GM19397 (cell line): ENCODE measurements around the gene PIK3R5.
A peak's percentile ranks its signal among the peaks of the same experiment; 100 is the strongest.

Source experiments
- ATAC-seq: cut with Tn5 transposase; IDR thresholded peaks from one replicate; pipeline ENCODE4 v1.9.1; 2021; ENCODE audit warnings: mild to moderate bottlenecking, moderate library complexity; ENCODE audit not compliant: unreplicated experiment

Gene PIK3R5

GRCh38 chr17:8900626-8901585 is 64.6 kb downstream of the PIK3R5 start:
- ATAC-seq = peak; percentile 51

GRCh38 chr17:8900207-8900606 is 65.3 kb downstream of the PIK3R5 start:
- no peak for ATAC-seq

DNA sequence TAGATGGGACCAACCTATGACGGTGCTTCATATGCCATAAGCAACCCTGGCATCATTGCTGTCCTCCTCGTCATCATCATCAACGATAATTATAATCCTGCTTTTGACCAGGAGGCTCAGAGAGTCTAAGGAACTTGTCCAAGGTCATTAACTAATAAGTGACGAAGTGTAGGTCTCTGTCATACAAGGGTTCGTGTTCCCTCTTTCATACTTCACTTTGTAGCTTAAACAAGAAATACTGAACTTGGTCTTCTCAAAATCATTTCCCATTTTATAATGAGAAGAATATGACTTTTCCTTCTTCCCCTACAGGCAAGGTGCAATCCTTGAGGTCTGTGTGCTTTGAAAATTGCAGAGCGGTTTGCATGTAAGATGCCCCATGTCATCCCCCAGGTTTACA is 66.9 kb downstream of the PIK3R5 start:
- ATAC-seq = no peak

- no peak for ATAC-seq
Observed at GRCh38 chr17:8898126-8898525, 67.4 kb downstream of the PIK3R5 start.

DNA sequence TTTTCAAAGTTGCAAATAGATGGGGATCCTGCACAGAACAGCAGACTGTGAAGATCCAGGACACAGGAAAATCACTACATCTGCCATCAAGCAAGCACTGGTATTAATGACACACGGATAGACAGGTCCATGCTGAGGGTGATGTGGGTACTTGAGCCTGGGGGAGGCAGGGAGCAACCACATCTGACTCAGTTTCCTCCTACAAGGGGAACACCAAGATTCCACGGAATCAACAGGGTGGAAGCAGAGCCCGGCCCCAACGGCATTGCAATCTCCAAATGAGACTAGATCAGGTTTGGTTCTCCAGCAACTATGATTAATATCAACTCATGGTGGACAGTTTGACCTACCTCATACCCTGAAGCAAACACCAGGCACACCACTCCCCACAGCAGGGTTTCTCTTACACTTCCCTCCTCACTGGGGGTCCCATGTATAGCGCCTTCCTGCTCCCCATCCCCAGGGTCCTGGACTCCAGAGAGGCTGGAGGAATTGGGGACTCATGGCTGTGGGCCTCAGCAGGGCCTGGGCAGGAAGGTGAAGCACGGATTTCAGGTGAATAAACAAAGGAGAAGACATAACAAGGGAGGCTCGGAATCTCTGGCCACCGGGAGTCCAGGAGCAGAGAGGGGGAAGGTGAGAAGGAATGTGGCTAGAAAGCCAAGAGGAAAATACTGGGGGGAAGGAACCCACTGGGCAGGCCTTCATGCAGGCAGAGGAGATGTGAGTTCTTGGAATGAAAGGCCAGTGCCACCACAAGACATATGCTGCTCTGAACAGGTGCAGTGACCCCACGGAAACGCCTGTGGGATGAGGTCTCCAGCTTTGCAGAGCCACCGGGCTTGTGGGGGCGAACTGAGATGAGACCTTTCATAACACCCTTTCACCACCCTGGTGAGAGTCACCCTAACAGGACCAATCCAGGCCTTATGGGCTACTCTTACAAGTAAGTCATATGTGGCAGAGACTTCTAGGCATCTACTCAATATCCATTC is 68.6 kb downstream of the PIK3R5 start:
- no peak for ATAC-seq

DNA sequence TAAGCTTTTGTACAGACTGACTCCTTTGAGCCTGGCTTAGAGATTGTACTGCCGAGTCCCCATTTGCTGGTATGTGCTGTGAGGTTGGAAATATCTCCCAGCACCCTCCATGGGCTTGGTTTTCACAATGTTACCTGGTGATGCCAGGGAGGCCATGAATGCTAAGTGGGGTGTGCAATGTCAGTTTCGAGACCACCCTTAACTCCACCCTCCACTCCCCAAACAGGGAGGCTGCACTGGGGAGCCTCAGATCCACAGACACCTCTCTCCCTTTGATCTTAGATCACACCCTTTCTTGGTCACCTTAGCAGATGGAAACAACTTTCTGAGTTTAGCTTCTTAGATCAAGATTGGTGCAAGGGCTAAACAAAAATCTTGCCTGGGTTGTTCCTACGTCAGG is 69.4 kb downstream of the PIK3R5 start:
- no peak for ATAC-seq

DNA sequence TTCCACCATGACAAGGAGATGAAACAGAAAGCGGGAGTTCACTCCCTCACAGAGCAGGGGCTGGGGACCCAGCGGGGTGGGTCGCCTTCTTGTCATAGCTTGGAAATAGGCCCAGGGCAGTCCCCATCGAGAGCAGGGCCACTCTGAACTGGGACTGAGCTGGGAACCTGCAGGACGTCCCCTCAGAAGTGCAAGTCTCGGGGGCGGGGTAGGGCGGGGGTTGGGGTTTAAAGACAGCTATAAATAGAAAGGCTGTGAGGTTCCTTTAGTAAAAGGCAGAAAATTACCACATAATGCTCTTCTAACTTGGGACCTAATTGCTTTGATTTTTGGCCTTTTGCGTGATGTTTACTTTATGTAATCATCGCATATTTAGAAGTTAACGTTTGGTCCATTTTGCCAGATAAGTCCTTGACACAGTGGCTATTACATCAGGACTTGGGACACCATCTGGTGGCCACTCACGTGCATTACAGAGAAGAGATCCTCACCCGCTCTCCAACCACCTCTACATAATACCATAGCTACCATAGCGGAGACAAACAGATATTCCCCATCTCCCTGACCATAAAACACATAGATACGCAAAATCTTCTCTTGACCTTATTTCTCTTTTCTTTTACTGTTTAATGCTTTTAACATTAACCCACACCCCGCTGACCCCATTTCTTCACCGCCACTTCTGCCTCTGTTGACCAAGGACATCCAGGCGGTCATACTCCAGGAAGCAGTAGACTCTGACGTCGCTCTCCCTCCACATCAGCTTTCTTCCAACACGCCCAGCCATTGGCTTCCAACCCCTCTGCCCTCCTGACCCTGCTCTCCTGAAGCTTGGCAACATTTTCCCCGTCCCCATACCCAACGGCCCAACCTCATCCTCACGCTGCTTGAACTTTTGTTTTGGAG is 70.6 kb downstream of the PIK3R5 start:
- no peak for ATAC-seq

- ATAC-seq = no peak
Observed at GRCh38 chr17:8894202-8894671, 71.3 kb downstream of the PIK3R5 start.

DNA sequence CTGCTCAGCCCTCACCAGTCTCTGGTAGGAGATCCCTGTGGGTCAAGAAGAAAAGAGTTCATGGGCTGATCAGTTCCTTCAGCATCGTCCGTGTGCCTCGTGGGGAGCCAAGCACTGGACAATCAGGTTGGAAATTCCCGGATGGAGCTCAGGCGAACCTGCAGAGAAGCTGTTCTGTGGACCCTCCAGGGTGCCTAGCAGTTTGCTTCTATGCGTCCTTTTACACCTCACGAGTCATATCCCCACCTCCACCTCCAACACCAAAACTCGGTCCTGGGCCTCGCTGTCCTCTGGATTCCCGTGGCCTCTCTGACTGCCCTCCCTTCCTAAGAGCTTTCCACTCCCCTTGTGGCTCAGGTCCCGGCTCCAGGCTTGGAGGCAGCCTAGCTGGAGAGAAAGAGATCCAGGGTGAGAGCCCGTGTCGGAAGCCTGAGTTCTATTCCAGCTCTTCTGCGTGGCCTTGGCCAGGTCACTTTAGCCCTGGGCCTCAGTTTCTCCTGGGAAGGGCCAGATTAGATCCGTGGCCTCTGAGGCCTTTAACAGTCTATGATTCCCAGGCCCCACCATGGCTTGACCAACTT is 71.8 kb downstream of the PIK3R5 start:
- no peak for ATAC-seq

DNA sequence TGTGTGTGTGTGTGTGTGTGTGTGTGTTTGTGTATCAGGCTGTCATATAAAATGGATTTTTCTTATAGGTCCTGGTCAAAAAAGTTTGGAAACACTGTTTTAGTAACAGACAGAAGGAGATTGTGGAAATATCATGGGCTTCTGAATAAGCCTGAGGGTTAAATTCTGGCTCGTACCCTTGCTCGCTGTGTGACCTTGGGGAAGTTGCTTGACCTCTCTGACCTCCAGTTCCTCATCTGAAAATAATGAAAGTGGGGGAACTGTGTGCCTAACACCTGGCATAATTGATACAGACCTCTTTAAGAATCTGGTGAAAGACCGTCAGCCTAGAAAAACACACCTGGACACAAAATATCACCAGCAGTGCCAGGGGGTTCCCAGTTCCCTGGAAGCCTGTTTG is 72.4 kb downstream of the PIK3R5 start:
- ATAC-seq = no peak

- no peak for ATAC-seq
Observed at GRCh38 chr17:8892338-8892690, 73.2 kb downstream of the PIK3R5 start.

GRCh38 chr17:8890671-8891070 is 74.8 kb downstream of the PIK3R5 start:
- ATAC-seq = no peak

DNA sequence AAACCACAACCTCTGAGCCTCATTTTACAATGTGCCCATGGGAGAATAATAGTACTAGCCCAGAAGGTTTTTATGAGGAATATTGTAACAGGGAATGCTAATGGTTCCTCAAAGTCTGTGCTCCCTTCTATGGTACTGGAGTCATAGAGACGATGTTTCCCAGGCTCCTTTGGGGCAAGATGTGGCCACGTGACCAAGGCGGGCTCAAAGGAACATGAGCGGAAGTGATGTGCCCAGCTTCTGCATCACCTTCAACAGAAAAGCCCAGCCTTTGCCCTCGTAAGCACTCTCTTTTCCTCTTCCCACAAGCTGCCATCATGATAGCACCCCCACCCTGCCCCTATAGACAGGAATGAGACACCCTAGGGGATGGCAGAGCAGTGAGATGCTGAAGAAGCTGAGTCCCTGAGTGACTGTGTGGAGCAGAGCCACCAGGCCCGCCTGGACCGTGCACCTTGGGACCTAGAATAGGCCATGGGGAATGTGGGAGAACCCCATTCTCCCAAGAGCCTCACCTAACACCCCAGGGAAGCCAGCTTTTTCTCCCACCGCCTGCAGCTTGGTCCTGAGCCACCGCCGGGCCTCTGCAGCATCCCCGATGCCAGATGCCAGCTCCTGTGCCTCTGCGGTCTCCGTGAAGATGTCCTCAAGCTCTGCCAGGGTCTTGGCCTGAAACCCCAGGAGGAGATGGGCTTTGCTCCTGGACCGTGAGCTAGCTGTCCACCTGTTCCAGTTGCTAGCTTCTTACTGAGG is 75.9 kb downstream of the PIK3R5 start:
- no peak for ATAC-seq

DNA sequence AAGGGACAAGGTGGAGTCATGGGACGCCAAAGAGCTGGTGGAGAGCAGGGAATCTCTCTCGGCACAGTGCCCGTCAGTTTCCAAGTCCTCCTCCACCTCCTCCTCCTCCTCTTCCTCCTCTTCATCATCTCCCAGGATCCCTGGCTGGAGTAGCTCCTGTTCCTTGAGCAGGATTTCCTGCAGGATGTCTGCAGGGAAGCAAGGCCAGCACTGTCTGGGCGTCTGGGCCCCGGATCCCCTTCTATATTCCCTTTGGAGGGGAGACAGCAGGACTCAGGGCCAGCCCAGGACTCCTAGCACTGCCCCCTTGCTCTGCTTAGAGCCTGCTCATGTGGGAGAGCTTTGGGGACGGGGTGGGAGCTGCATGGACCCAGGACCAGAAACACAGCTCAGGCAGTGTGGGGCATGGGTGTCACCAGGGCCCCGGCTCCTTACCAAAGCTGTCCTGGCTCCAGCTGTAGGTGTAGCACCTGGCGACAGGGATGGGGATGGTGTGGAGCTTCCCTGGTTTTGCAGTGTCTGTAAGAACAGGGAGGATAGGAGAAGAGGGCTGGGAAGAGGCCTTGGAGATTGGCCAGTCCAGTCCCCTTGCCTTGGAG is 76.7 kb downstream of the PIK3R5 start:
- no peak for ATAC-seq

- no peak for ATAC-seq
Observed at GRCh38 chr17:8887834-8888703, 77.4 kb downstream of the PIK3R5 start.

- ATAC-seq = no peak
Observed at GRCh38 chr17:8887301-8887700, 78.2 kb downstream of the PIK3R5 start.

DNA sequence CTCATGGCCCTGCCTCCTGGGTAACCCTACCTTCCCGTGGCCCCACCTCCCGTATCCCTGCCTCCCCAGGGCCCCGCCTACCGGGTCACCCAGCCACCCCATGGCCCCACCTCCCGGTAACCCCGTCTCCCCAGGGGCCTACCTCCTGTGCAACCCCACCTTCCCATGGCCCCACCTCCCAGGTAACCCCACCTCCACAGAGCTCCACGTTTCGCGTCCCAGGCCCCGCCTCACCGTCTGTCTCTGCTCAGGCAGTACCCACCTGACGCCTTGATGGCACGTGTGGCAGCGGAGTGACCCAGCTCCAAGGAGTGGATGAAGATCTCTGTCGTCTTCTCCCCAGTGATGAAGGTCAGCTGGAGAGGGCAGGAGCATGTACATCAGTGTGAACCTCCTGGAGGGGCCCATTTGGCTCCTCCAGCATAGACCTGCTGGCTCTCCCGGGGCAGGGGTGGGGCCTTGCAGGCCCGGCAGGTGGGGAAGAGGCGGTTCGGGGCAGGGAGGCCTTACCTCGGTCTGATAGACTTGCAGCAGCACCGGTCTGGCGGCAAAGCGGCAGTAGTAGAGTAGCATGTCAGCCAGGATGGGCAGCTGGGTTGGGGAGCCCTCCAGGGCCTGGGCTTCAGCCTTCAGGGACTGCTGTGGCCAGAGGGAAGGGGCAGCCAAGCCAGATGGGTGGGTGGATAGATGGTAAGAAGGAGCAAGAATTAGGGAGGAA is 79.4 kb downstream of the PIK3R5 start:
- ATAC-seq = no peak
